GM19351 (cell line): Measurements from ENCODE around the gene TWF2.

Experiments
- ATAC-seq: cut with Tn5 transposase; IDR thresholded peaks from one replicate; pipeline ENCODE4 v1.9.1; 2021; ENCODE audit warnings: mild to moderate bottlenecking, moderate library complexity; ENCODE audit not compliant: unreplicated experiment

TWF2 gene

GRCh38 chr3:52223449-52224408, 15.2 kb downstream of the TWF2 start:
- no peak for ATAC-seq

GRCh38 chr3:52222319-52223221, 16.4 kb downstream of the TWF2 start:
- ATAC-seq: no peak

- ATAC-seq: no peak
Observed at GRCh38 chr3:52221563-52222318, 17.2 kb downstream of the TWF2 start.

- no peak for ATAC-seq
Observed at GRCh38 chr3:52221141-52221562, 17.8 kb downstream of the TWF2 start.

GRCh38 chr3:52220380-52221026, 18.5 kb downstream of the TWF2 start:
- peak; percentile 53 for ATAC-seq

- no peak for ATAC-seq
Observed at GRCh38 chr3:52218937-52219650, 19.9 kb downstream of the TWF2 start.

GRCh38 chr3:52218454-52218853, 20.5 kb downstream of the TWF2 start:
- ATAC-seq: no peak

GRCh38 chr3:52218026-52218425, 20.9 kb downstream of the TWF2 start:
- no peak for ATAC-seq

GRCh38 chr3:52217409-52217805, 21.6 kb downstream of the TWF2 start:
- ATAC-seq: no peak

GRCh38 chr3:52216585-52217408, 22.2 kb downstream of the TWF2 start:
- no peak for ATAC-seq

- ATAC-seq: no peak
Observed at GRCh38 chr3:52215351-52215750, 23.6 kb downstream of the TWF2 start.

- ATAC-seq: no peak
Observed at GRCh38 chr3:52213901-52214300, 25.1 kb downstream of the TWF2 start.

GRCh38 chr3:52213005-52213404, 26.0 kb downstream of the TWF2 start:
- no peak for ATAC-seq

GRCh38 chr3:52211268-52211891, 27.6 kb downstream of the TWF2 start:
- ATAC-seq: no peak

- ATAC-seq: no peak
Observed at GRCh38 chr3:52210550-52211046, 28.4 kb downstream of the TWF2 start.

- no peak for ATAC-seq
Observed at GRCh38 chr3:52210037-52210436, 28.9 kb downstream of the TWF2 start.

- ATAC-seq: no peak
Observed at GRCh38 chr3:52208556-52208955, 30.4 kb downstream of the TWF2 start.

GRCh38 chr3:52205727-52206372, 33.1 kb downstream of the TWF2 start:
- ATAC-seq: no peak
